GM20000 (cell line): ENCODE results near the gene IL1R2.

ENCODE experiments used
- DNase-seq: peaks from one replicate; pipeline ENCODE4 v3.0.0; 2012; ENCODE audit warnings: low spot score
- CTCF ChIP-seq: IDR thresholded peaks from 2 replicates; pipeline ENCODE4 v1.5.1; 2012; ENCODE audit warnings: mild to moderate bottlenecking, control low read depth; ENCODE audit errors: extremely low read depth, missing control alignments

The IL1R2 gene

GRCh38 chr2:101988541-101988940, 3.2 kb upstream of the IL1R2 start:
- no peak for TF ChIP-seq CTCF

GRCh38 chr2:101989740-101990460, 1.9 kb upstream of the IL1R2 start:
- no peak for TF ChIP-seq CTCF
- no peak for DNase-seq

More at GRCh38 chr2:101988541-101988940, 3.2 kb upstream of the IL1R2 start:
- no peak for DNase-seq

GRCh38 chr2:101993772-101994171, 2.0 kb downstream of the IL1R2 start:
- no peak for DNase-seq
- no peak for TF ChIP-seq CTCF

GRCh38 chr2:101995019-101995418, 3.3 kb downstream of the IL1R2 start:
- no peak for TF ChIP-seq CTCF
- DNase-seq = no peak

- no peak for DNase-seq
- TF ChIP-seq CTCF = no peak
Observed at GRCh38 chr2:101995804-101996203, 4.0 kb downstream of the IL1R2 start.

- DNase-seq = no peak
- TF ChIP-seq CTCF = no peak
Observed at GRCh38 chr2:101998556-101998895, 6.8 kb downstream of the IL1R2 start.

- no peak for TF ChIP-seq CTCF
- peak; percentile 21 for DNase-seq
Observed at GRCh38 chr2:101998896-101999789, 7.4 kb downstream of the IL1R2 start.
